CD14-positive monocyte (primary cell): Measurements from ENCODE around the gene GFOD1. TPM values are rescaled to one million over a fixed set of nuclear protein-coding genes. Genes with fewer than 3 reads are reported as not detected.

Experiments
- DNase-seq, 3 donors: peaks; one replicate each; pipeline ENCODE4 v3.0.0-alpha.2; 2011 to 2022
- H2AFZ ChIP-seq: 2 replicates; pipeline ENCODE4 v1.6.0; 2012; ENCODE audit warnings: mild to moderate bottlenecking, low read depth, low read length, inconsistent platforms; ENCODE audit not compliant: insufficient read depth, poor library complexity, severe bottlenecking
- H3K27ac ChIP-seq, 2 donors: 1 replicate in 1 of 2; 2 replicates in 1 of 2; pipeline ENCODE4 v1.5.1; 2012 to 2013; ENCODE audit warnings: low read length in 2 of 2, control low read depth in 1 of 2, inconsistent platforms in 1 of 2, low read depth in 1 of 2, mild to moderate bottlenecking in 1 of 2
- H3K27me3 ChIP-seq, 2 donors: one replicate each; pipeline versions ENCODE4 v1.6.0 to v1.6.1; 2011 to 2013; ENCODE audit warnings: low read length in 2 of 2; ENCODE audit not compliant: control insufficient read depth in 2 of 2, insufficient read depth in 2 of 2
- H3K36me3 ChIP-seq, 2 donors: replicated peaks in 1 of 2; 1 replicate in 1 of 2; 2 replicates in 1 of 2; pipeline versions ENCODE4 v1.5.1 to v1.6.1; 2012 to 2013; ENCODE audit warnings: low read length in 2 of 2, control low read depth in 1 of 2, inconsistent platforms in 1 of 2, mild to moderate bottlenecking in 1 of 2; ENCODE audit not compliant: insufficient read depth in 2 of 2, control insufficient read depth in 1 of 2
- H3K4me1 ChIP-seq, 2 donors: 1 replicate in 1 of 2; 2 replicates in 1 of 2; pipeline versions ENCODE4 v1.5.1 to v1.6.1; 2012 to 2013; ENCODE audit warnings: low read length in 2 of 2, control low read depth in 1 of 2, inconsistent platforms in 1 of 2, mild to moderate bottlenecking in 1 of 2, moderate library complexity in 1 of 2; ENCODE audit not compliant: insufficient read depth in 2 of 2, control insufficient read depth in 1 of 2
- H3K4me2 ChIP-seq: replicated peaks from 2 replicates; pipeline ENCODE3; 2012; ENCODE audit warnings: low read length, moderate library complexity, mild to moderate bottlenecking; ENCODE audit not compliant: poor library complexity, severe bottlenecking; ENCODE audit errors: extremely low read depth
- H3K4me3 ChIP-seq, 3 experiments: fragments of 200-600 bp in 1 of 3; sonication (generic) in 1 of 3; replicated peaks in 1 of 3; 1 replicate in 2 of 3; 2 replicates in 1 of 3; pipeline ENCODE4 v1.5.1; 2011 to 2013; ENCODE audit warnings: low read length in 3 of 3, mild to moderate bottlenecking in 3 of 3, control low read depth in 2 of 3, low read depth in 2 of 3, inconsistent platforms in 1 of 3, moderate library complexity in 1 of 3
- H3K79me2 ChIP-seq: 2 replicates; pipeline ENCODE4 v1.6.0; 2012; ENCODE audit warnings: mild to moderate bottlenecking, control low read depth, inconsistent platforms, low read length, moderate library complexity; ENCODE audit not compliant: insufficient read depth
- H3K9ac ChIP-seq: 2 replicates; pipeline ENCODE4 v1.6.0; 2017; ENCODE audit warnings: low read length, mild to moderate bottlenecking; ENCODE audit not compliant: insufficient read depth, poor library complexity, severe bottlenecking
- H3K9me3 ChIP-seq, 2 donors: replicated peaks in 1 of 2; 1 replicate in 1 of 2; 2 replicates in 1 of 2; pipeline versions ENCODE4 v1.5.1 to v1.6.1; 2012 to 2013; ENCODE audit warnings: low read length in 2 of 2, control low read depth in 1 of 2; ENCODE audit not compliant: control insufficient read depth in 1 of 2, insufficient read depth in 1 of 2
- H4K20me1 ChIP-seq: 2 replicates; pipeline ENCODE4 v1.6.0; 2012; ENCODE audit warnings: mild to moderate bottlenecking, low read length, control low read depth, moderate library complexity; ENCODE audit not compliant: insufficient read depth
- H3K27ac Mint-ChIP-seq, 7 donors: one replicate each; pipeline ENCODE4 v1.8.0; 2020; ENCODE audit warnings: mild to moderate bottlenecking in 7 of 7, mixed read lengths in 7 of 7, moderate library complexity in 6 of 7, inconsistent platforms in 2 of 7
- H3K27me3 Mint-ChIP-seq, 3 donors: one replicate each; pipeline ENCODE4 v1.8.0; 2021 to 2022; ENCODE audit warnings: low read depth in 3 of 3, mild to moderate bottlenecking in 3 of 3, mixed read lengths in 3 of 3, moderate library complexity in 3 of 3, inconsistent platforms in 1 of 3
- H3K36me3 Mint-ChIP-seq, 2 donors: one replicate each; pipeline ENCODE4 v1.8.0; 2020; ENCODE audit warnings: mixed read lengths in 2 of 2, inconsistent platforms in 1 of 2, mild to moderate bottlenecking in 1 of 2
- H3K4me1 Mint-ChIP-seq: one replicate; pipeline ENCODE4 v1.8.0; 2020; ENCODE audit warnings: mild to moderate bottlenecking, mixed read lengths
- H3K4me3 Mint-ChIP-seq, 2 donors: one replicate each; pipeline ENCODE4 v1.8.0; 2020; ENCODE audit warnings: mild to moderate bottlenecking in 2 of 2, mixed read lengths in 2 of 2, moderate library complexity in 1 of 2
- H3K9me3 Mint-ChIP-seq, 7 donors: one replicate each; pipeline ENCODE4 v1.8.0; 2020 to 2022; ENCODE audit warnings: mixed read lengths in 7 of 7, mild to moderate bottlenecking in 6 of 7, moderate library complexity in 6 of 7, inconsistent platforms in 2 of 7
- CTCF ChIP-seq: fragments of 200-600 bp; IDR thresholded peaks from one replicate; pipeline ENCODE4 v1.8.0; 2022; ENCODE audit warnings: antibody characterized with exemption, mild to moderate bottlenecking
- WGBS: methylation state at CpG from one replicate; pipeline ENCODE4 v1.1.5; 2013; ENCODE audit warnings: missing lambda C conversion rate; ENCODE audit not compliant: insufficient coverage; 5-methylcytosine and 5-hydroxymethylcytosine counted together
- intact Hi-C, 2 donors: fragments of 100-400 bp; cut with micrococcal nuclease; formaldehyde crosslinking; loops; one replicate each; pipeline versions ENCODE4 v1.15.0 to v1.15.1; 2023
- polyA plus RNA-seq, 3 donors: library from polyadenylated mRNA; depleted of rRNA in 1 of 3; unstranded in 2 of 3; stranded (reverse) in 1 of 3; fragments of 300-500 nt in 2 of 3; fragments of >200 nt in 1 of 3; fragmentation: Illumina TruSeq in 2 of 3; gene quantifications; 1 replicate in 2 of 3; 2 replicates in 1 of 3; pipeline ENCODE4 v1.2.3, GENCODE V29; 2012 to 2021

GFOD1 gene
- polyA plus RNA-seq, 3 donors: 2.4 to 8.7 (median 2.4) TPM

GRCh38 chr6:13474787-13475186, 12.6 kb downstream of the GFOD1 start:
- H3K9ac ChIP-seq: no peak overlapping the region
- no peaks in the 10 kb centered on the region for H4K20me1 ChIP-seq
- no CpG with 5 or more reads among the region's 3 CpGs for WGBS
- intact Hi-C loops: loop anchor here in 1 of 2 donors (10.0 kb wide), 1 partner anchor 130 kb away; no protein-coding TSS in a partner anchor
- H3K36me3 Mint-ChIP-seq: peaks cover 18 to 25% of the 10 kb centered on the region in 2 donors
- H3K4me1 ChIP-seq: peaks cover 16 to 26% of the 10 kb centered on the region in 2 donors
- peak overlapping the region in 6 of 7 donors; percentile 32 to 79 (median 54) for H3K27ac Mint-ChIP-seq
- H3K4me1 Mint-ChIP-seq: peaks cover 26% of the 10 kb centered on the region
- H3K27me3 ChIP-seq: no peaks in the 10 kb centered on the region
- peak overlapping the region; percentile 44 to 77 for H3K4me3 Mint-ChIP-seq
- H3K27me3 Mint-ChIP-seq: peaks cover 0 to 3% (median 2%) of the 10 kb centered on the region in 3 donors
- peaks cover 0 to 10% of the 10 kb centered on the region in 2 donors for H3K36me3 ChIP-seq
- TF ChIP-seq CTCF: no peak
- H3K4me3 ChIP-seq: peak overlapping the region in 2 of 3 experiments; percentile 7 to 34
- H3K4me2 ChIP-seq: peak overlapping the region; percentile 58
- H3K9me3 Mint-ChIP-seq: no peaks in the 10 kb centered on the region
- H3K9me3 ChIP-seq: no peaks in the 10 kb centered on the region
- peaks cover 5% of the 10 kb centered on the region for H3K79me2 ChIP-seq
- peak overlapping the region in 1 of 2 donors; percentile 38 for H3K27ac ChIP-seq
- no peak for DNase-seq
- H2AFZ ChIP-seq: no peak overlapping the region

GRCh38 chr6:13474360-13474759, 13.0 kb downstream of the GFOD1 start:
- WGBS: 71% methylated on average over 1 of the region's 3 CpGs
- Histone ChIP-seq H3K9ac (no peak overlapping the region), H3K9me3 (no peaks in the 10 kb centered on the region), H3K4me2 (peak overlapping the region; percentile 58), H3K27ac (peak overlapping the region in 1 of 2 donors; percentile 38), H3K4me1 (peaks cover 12 to 22% of the 10 kb centered on the region in 2 donors), H3K36me3 (peaks cover 0 to 10% of the 10 kb centered on the region in 2 donors), H4K20me1 (no peaks in the 10 kb centered on the region), H3K27me3 (no peaks in the 10 kb centered on the region), H2AFZ (no peak overlapping the region), H3K79me2 (peaks cover 5% of the 10 kb centered on the region), H3K4me3 (peak overlapping the region in 2 of 3 experiments; percentile 7 to 34)
- Mint-ChIP-seq H3K4me1 (peaks cover 22% of the 10 kb centered on the region), H3K4me3 (peak overlapping the region; percentile 44 to 77), H3K27ac (peak overlapping the region in 6 of 7 donors; percentile 32 to 79 (median 54)), H3K36me3 (peaks cover 19 to 26% of the 10 kb centered on the region in 2 donors), H3K27me3 (peaks cover 0 to 3% (median 2%) of the 10 kb centered on the region in 3 donors), H3K9me3 (no peaks in the 10 kb centered on the region)
- DNase-seq: peak in 2 of 3 donors; percentile 49 to 55
- TF ChIP-seq CTCF: no peak
- intact Hi-C loops: loop anchor here in 1 of 2 donors (10.0 kb wide), 1 partner anchor 130 kb away; no protein-coding TSS in a partner anchor
